ENCODE measurements around the gene OCIAD1. TPM values are rescaled to one million over a fixed set of nuclear protein-coding genes. Genes with fewer than 3 reads are reported as not detected.
A peak's percentile ranks its signal among the peaks of the same experiment; 100 is the strongest.
"Not testable (repeated sequence)": the region's sequence is repeated elsewhere in the genome, so short reads cannot be mapped to it uniquely, and the experiment has no call there.

OCIAD1 gene
- total RNA-seq, 2 donors from 2014 or later, result 94.5 to 112 TPM

DNA sequence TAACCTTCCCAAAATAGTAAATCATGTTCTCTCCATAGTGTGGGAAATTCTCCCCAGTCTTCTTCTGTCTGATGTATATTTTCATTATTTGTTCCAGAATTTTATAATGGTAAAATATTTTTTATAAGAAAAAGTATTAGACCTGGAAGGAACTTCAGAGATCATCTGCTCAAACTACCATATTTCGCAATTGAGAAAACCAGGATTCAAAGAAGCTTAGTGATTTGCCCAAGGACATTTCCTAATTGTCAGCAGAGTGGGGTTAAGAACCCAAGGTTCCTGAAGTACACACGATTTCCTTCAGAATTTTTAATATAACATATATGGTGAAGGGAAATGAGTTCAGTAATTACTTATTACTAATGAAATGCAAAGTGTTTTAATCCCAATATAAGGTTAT, 24.1 kb downstream of the OCIAD1 start:
- ATAC-seq (no peak), DNase-seq (ENCODE audit: low spot score in 2 of 2) (no peak)
- Mint-ChIP-seq H3K36me3 (peaks cover 4 to 29% of the 10 kb centered on the region in 2 donors), H3K27ac (no peak overlapping the region), H3K9me3 (no peaks in the 10 kb centered on the region)

DNA sequence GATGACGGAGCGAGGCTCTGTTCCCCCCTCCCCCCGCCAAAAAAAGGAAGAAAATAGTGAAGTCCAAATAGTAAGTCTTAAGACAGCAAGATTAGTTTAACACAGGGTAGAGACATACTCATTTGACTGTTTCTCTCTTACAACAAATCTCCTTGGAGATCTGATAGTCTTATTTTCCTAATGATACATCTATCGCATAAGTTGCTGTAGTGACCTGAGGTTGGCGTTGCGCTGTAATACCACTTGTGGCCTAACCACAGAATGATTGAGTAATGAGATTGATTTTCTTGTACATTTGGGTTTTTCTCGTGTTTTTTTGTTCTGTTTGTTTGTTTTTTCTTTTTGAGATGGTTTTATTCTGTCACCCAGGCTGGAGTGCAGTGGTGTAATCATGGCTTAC, 27.2 kb downstream of the OCIAD1 start:
- DNase-seq (ENCODE audit: low spot score in 2 of 2), result no peak
- ATAC-seq, result peak; percentile 41 to 48
- H3K9me3 Mint-ChIP-seq, result no peaks in the 10 kb centered on the region
- H3K36me3 Mint-ChIP-seq, result peaks cover 4 to 28% of the 10 kb centered on the region in 2 donors
- no peak overlapping the region for H3K27ac Mint-ChIP-seq

DNA sequence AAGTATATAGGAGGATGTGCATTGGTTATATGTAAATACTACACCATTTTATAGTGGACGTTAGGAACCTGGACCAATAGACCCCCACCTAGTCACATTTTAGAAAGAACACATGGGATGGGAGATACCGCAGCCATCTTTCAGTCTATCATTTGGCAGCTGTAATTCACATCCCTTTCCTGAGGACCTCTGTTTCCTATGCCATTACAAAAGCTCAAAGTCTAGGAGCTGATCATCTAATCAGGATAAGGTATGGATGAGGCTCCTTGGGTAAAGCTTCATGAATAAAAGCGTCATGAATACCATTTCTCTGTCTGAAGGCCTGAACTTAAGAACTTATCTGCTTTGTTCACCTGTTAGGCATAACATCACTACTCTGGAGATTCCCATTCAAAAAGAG, 31.1 kb downstream of the OCIAD1 start:
- ATAC-seq (no peak), DNase-seq (ENCODE audit: low spot score in 2 of 2) (no peak)
- Mint-ChIP-seq H3K9me3 (peaks cover 5% of the 10 kb centered on the region in 2 donors), H3K36me3 (peaks cover 6 to 14% of the 10 kb centered on the region in 2 donors), H3K27ac (no peak overlapping the region)

DNA sequence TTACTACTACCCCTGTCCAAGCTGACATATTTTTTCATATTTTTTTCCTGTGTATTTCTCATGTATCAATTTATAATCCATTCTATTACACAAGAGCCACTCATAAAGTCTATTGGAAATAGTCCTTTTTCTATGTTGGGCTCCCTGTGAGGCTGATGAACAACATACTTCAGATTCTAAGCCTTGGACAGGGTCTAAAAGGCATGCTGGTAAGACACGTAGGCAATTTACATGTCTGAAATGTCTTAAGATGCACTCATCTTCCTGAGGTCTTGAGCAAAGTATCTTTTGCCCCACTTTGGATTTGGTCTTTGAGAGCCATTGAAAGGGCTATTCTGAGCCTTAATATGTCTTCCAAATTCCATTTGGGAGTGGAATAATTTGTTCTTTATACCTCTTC, 31.8 kb downstream of the OCIAD1 start:
- H3K36me3 Mint-ChIP-seq, result peaks cover 12 to 14% of the 10 kb centered on the region in 2 donors
- H3K27ac Mint-ChIP-seq, result no peak overlapping the region
- DNase-seq (ENCODE audit: low spot score in 2 of 2) (no peak), ATAC-seq (no peak)
- peaks cover 5 to 7% of the 10 kb centered on the region in 2 donors for H3K9me3 Mint-ChIP-seq

DNA sequence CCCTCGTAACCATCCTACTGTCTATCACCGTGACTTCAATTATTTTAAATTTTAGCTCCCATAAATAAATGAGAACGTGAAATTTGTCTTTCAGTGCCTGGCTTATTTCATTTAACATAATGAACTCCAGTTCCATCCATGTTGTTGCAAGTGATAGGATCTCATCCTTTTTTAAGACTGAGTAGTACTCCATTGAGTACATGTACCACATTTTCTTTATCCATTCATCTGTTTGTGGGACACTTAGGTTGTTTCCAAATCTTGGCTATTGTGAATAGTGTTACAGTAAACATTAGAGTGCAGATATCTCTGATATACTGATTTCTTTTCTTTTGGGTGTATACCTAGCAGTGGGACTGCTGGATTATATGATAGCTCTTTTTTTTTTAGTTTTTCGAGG, 32.8 kb downstream of the OCIAD1 start:
- H3K27ac Mint-ChIP-seq, result no peak overlapping the region
- peaks cover 6 to 14% of the 10 kb centered on the region in 2 donors for H3K36me3 Mint-ChIP-seq
- no peak for ATAC-seq

DNA sequence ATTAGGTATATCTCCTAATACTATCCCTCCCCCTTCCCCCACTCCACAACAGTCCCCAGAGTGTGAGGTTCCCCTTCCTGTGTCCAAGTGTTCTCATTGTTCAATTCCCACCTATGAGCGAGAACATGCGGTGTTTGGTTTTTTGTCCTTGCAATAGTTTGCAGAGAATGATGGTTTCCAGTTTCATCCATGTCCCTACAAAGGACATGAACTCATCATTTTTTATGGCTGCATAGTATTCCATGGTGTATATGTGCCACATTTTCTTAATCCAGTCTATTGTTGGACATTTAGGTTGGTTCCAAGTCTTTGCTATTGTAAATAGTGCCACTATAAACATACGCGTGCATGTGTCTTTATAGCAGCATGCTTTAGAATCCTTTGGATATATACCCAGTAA, 33.8 kb downstream of the OCIAD1 start:
- H3K27ac Mint-ChIP-seq; DNase-seq (ENCODE audit: low spot score in 2 of 2); ATAC-seq: not testable (repeated sequence)
- Mint-ChIP-seq H3K9me3 (peaks cover 8 to 12% of the 10 kb centered on the region in 2 donors), H3K36me3 (peaks cover 15 to 24% of the 10 kb centered on the region in 2 donors)

More for the DNA sequence above, 32.8 kb downstream of the OCIAD1 start:
- peaks cover 6 to 8% of the 10 kb centered on the region in 2 donors for H3K9me3 Mint-ChIP-seq
- DNase-seq (ENCODE audit: low spot score in 2 of 2), result no peak

DNA sequence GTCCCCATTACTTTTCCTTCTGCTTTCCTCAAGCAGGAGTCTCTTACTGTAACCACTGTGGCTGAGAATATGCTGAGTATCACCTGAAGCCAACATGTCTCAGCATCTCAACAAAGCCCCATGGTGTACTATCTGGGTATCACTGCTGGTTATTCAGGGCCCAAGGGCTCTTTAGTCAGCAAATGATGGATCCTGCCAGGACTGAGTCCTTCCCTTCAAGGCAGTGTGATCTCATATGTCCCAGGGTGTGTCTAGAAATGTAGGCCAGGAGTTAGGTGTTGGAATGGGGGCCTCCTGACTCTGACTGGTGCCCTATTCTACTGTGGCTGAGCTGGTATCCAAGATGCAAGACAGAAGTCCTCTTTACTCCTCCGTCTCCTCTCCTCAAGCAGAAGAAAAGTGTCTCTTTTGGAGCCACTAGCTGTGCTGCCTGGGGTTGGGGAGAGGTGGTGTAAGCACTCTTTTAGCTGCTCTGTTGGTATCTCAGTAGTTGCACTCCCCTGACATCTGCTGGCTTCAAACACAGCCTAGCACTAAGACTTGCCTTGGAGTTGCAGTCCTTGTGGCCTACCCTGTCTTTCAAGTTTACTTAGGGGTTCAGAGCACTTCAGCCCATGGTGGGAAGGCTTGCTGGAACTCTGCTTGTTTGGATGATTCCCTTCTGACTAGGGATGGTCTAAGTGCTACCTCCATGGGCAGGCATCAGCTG, 47.1 kb downstream of the OCIAD1 start:
- peaks cover 0 to under 1% of the 10 kb centered on the region in 2 donors for H3K9me3 Mint-ChIP-seq
- no peak for DNase-seq (ENCODE audit: low spot score in 2 of 2)
- peaks cover 2 to 5% of the 10 kb centered on the region in 2 donors for H3K36me3 Mint-ChIP-seq
- ATAC-seq, result no peak
- no peak overlapping the region for H3K27ac Mint-ChIP-seq

DNA sequence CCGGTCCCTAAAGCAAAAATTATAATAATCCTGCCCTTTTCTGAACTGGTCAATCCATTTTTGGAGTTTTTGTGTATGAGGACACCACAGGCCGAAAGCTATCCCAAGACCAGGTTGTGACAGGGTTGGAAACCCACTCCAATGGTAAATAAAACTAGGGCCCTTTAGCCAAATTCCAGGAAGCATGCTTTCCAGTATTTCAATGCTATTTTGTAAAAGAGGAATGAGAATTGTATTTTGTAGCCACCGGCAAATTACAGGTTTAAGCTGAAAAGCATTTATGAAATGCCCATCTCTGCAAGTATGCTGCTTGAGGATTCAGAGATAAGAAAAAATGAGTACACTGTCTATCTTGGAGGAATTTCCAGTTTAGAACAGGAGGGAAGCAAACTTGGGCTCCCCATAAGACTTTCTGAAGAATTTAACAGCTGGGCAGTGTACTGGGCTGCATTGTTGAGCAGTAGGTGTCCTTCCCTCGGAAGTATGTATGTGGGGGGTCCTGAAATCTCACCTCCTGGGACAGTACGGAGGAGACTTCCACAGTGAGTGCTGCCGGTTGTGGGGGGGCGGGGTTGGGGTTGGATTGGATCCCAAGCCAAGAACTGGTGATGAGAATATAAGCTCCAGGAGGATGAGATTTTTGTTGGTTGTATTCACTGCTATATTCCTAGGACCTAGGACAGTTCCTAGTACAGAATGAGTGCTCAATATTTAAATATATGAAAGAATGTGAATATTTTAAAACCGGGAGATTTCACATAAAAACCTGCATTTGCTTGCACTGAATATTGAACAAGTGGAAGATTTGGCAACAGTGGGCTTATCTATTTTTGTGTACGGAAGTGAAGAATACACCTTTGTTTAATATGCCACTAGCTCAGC, 48.9 kb downstream of the OCIAD1 start:
- Mint-ChIP-seq H3K27ac (no peak overlapping the region), H3K9me3 (peaks cover 0 to 3% of the 10 kb centered on the region in 2 donors), H3K36me3 (no peaks in the 10 kb centered on the region)
- DNase-seq (ENCODE audit: low spot score in 2 of 2) (no peak), ATAC-seq (no peak)

DNA sequence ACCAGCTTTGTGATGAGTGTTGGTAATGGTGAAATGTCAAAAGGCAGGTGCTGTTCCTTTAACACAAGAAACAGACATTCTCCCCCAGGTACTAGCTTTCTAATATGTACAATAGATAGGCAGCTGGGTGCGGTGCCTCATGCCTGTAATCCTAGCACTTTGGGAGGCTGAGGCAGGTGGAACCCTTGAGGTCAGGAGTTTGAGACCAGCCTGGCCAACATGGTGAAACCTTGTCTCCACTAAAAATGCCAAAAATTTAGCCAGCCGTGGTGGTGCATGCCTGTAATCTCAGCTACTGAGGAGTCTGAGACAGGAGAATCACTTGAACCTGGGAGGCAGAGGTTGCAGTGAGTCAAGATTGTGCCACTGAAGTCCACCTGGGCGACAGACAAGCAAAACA, 50.8 kb downstream of the OCIAD1 start:
- H3K36me3 Mint-ChIP-seq; ATAC-seq; H3K9me3 Mint-ChIP-seq; H3K27ac Mint-ChIP-seq; DNase-seq (ENCODE audit: low spot score in 2 of 2): not testable (repeated sequence)

DNA sequence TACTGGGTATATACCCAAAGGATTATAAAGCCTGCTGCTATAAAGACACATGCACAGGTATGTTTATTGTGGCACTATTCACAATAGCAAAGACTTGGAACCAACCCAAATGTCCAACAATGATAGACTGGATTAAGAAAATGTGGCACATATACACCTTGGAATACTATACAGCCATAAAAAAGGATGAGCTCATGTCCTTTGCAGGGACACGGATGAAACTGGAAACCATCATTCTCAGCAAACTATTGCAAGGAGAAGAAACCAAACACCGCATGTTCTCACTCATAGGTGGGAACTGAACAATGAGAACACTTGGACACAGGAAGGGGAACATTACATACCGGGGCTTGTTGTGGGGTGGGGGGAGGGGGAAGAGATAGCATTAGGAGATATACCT, 58.9 kb downstream of the OCIAD1 start:
- not testable (repeated sequence) for H3K9me3 Mint-ChIP-seq; DNase-seq (ENCODE audit: low spot score in 2 of 2); H3K27ac Mint-ChIP-seq; ATAC-seq
- peaks cover 34 to 48% of the 10 kb centered on the region in 2 donors for H3K36me3 Mint-ChIP-seq

DNA sequence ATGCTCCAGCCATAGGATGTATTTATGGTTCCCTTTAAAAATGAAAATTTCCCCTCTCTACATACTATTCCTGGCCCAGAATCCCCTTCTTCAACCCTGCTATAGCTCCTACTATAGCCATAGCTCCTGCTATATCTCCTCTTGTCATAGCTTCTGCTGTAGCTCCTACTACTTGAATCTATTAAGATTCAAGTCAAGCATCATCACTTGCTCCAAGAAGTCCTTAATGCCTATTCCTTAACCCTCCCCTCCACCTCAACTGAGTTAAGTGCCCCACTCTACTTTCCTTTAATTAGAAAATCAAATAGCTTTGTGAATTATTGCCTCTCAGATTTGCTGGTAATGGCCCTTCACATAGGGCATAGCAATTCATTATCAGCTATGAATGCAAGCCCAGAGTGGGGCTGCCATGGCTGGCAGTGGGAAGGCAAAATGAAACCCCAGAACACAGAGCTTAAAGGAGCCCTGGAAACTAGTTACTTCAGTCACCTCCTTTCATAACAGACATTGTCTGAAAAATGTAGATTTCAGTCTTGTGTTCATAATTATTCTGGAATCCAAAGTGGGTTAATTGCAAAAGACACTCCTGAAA, 60.2 kb downstream of the OCIAD1 start:
- ATAC-seq, result no peak
- H3K36me3 Mint-ChIP-seq, result peaks cover 42 to 56% of the 10 kb centered on the region in 2 donors
- no peaks in the 10 kb centered on the region for H3K9me3 Mint-ChIP-seq

DNA sequence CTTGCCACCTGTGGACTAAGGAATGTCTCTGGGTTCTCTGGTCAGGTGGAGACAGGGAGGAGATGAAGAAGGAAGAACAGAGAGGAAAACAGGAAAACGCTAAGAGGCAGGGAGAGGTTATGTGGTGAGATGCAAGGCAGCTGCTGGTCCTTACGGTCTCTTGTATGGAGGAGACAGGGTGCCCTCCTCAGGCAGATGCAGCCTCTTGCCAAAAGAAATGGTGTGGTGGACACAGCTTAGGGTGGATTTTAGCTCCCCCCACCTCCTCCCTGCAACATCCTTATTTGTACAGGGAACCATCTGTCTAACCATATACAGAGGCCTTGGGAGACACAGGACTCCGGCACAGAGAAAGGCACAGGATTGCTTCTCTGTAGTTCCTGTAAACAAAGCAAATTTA, 66.0 kb downstream of the OCIAD1 start:
- Mint-ChIP-seq H3K36me3 (peaks cover 28 to 60% of the 10 kb centered on the region in 2 donors), H3K9me3 (no peaks in the 10 kb centered on the region), H3K27ac (peak overlapping the region; percentile 1 to 12)
- DNase-seq (ENCODE audit: low spot score in 2 of 2), result no peak
- no peak for ATAC-seq

More for the DNA sequence above, 60.2 kb downstream of the OCIAD1 start:
- DNase-seq (ENCODE audit: low spot score in 2 of 2), result no peak
- H3K27ac Mint-ChIP-seq, result no peak overlapping the region

DNA sequence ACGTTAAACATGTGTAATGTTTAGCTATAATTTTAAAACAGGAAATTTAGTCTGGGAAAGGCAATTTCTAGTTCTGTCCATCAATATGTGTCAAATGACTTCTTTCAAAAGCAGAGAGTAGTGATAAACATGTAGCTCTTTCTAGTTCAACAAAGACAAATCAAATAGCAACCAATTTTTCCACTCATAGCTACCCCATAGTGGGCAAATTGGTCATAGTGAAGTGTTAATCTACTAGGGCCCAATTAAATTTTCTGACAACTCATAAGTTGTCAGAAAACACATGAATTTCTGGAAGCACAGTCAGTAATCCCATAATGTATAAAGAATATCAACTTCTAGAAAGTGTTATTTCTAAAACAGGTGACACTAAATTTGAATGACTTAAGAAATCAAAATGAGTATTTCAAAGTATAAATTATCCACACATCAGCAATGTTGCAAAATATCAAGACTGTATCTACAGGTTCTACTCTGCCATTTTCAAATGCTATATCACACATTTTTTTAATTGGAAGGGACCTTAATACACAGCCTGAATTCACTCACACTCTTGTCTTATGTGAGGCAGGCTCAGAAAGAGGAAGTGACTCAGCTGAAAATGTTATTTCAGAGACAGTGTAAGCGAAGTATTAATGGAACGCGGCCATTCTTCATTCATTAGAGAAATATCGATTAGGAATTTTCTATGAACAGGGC, 68.0 kb downstream of the OCIAD1 start:
- Mint-ChIP-seq H3K27ac (peak overlapping the region; percentile 83 to 91), H3K36me3 (peaks cover 32 to 61% of the 10 kb centered on the region in 2 donors), H3K9me3 (no peaks in the 10 kb centered on the region)
- peak; percentile 69 to 88 for ATAC-seq
- DNase-seq (ENCODE audit: low spot score in 2 of 2), result no peak

DNA sequence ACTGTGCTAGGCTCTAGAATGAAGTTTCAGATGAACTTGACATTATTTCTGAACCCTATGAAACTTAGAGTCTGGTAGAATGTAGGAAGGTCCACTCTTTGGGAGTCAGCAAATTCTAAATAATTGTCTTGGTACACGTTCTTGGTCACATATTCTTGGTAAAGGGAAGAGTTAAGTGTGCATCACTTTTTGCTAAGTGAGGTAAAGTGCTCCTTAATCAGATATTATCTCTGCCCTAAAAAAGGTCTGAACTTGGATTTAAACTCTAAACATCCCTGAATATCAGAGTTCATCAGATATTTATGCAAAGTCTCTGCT, 68.5 kb downstream of the OCIAD1 start:
- ATAC-seq (no peak), DNase-seq (ENCODE audit: low spot score in 2 of 2) (no peak)
- Mint-ChIP-seq H3K9me3 (no peaks in the 10 kb centered on the region), H3K27ac (peak overlapping the region; percentile 83 to 91), H3K36me3 (peaks cover 32 to 58% of the 10 kb centered on the region in 2 donors)

DNA sequence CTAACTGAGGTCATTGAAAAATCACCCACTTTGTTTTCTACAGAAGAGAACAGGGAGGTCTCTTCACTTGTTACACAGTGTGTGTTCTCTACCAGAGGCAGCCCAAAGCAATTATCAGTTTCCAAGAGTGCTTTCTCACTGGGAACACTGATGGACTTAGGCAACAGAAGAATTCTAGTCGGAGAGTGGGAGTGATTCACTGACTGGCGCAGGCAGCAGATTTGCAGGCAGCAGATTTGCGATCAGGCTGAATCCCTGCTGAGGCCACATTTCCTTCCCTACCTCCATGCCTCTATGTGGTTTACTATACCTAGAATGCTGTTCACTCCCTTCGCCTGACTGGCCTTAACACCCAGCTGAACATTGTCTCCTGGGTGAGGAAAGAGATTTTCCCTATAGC, 69.1 kb downstream of the OCIAD1 start:
- DNase-seq (ENCODE audit: low spot score in 2 of 2), result no peak
- H3K36me3 Mint-ChIP-seq, result peaks cover 28 to 52% of the 10 kb centered on the region in 2 donors
- ATAC-seq, result no peak
- no peaks in the 10 kb centered on the region for H3K9me3 Mint-ChIP-seq
- H3K27ac Mint-ChIP-seq, result peak overlapping the region; percentile 83 to 91

DNA sequence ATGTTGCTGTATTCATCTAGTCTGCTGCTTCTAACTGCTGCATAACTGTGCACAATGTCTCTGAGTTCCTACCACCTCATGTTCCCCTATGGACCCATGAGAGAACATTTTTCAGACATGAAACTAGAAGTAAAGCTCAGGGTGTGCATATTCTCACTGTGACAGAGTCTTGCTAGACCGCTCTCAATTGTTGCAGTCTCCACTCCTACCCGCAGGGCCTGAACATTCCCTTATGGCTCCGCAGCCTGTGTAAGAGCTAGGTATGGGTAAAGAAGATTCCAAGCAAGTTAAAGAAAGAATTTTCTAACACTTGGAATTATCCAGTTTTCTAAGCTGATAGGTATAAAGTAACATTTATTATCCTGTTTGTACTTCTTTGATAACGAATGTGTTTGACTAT, 70.3 kb downstream of the OCIAD1 start:
- DNase-seq (ENCODE audit: low spot score in 2 of 2) (no peak), ATAC-seq (no peak)
- Mint-ChIP-seq H3K27ac (no peak overlapping the region), H3K9me3 (no peaks in the 10 kb centered on the region), H3K36me3 (peaks cover 26 to 46% of the 10 kb centered on the region in 2 donors)
